Measurements from ENCODE around the gene KREMEN2. TPM values are rescaled to one million over a fixed set of nuclear protein-coding genes. Genes with fewer than 3 reads are reported as not detected.

KREMEN2 gene
- total and polyA plus RNA-seq, 2 of the 13 experiments (the other 11 are each of a cell fraction or from before 2014, with no cell fraction given) = 0.48 to 1.2 TPM

DNA sequence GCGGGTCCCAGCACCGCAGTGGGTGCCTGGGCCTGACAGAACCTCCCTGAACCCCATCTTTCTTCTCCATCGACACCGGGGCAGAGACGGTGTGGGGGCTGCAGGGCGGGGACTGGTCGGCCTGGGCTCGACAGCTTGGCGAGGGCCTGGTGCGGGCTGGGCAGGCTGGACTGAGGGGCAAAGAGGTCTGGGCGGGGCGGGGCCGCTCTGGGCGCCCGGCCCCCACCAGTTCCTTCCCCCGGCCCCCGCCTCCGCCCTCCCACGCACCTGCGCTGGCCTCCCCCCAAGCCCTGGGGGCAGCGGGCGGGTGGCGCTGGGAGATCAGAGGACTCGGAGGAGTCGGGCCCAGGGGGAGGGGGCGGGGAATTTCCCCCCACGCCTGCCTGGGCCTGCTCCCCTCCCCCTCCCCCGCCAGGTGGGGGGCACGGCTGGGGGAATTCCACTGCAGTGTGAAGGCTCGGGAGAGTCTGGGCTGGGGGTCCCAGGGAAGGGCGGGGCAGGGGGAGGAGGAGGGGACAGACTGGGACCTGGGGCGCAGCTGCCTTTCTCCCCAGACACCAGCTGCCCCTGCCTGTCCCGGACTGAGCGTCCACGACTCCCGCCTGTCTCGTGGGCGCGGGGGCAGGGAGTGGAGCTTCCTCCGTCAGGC is 877 bp upstream of the KREMEN2 start (continued):
- no peak for TF ChIP-seq MAFF (IDR thresholded peaks at IDR 0.05; ENCODE audit: low read depth, low read length)
- no peak for TF ChIP-seq PHF21A (CRISPR knock-in tag; IDR thresholded peaks at IDR 0.05)
- TF ChIP-seq ZNF761 (CRISPR knock-in tag; conservative IDR thresholded peaks at IDR 0.05) = 0 out of 2 replicates have a peak, but pooled peaks have one; percentile 50
- TF ChIP-seq HOXA5 (CRISPR knock-in tag; IDR thresholded peaks at IDR 0.05) = no peak
- TF ChIP-seq RFXANK (CRISPR knock-in tag; IDR thresholded peaks at IDR 0.05) = no peak
- TF ChIP-seq TP53 (CRISPR knock-in tag; conservative IDR thresholded peaks at IDR 0.05) = no peak
- no peak for TF ChIP-seq ZNF235 (CRISPR knock-in tag; IDR thresholded peaks at IDR 0.05; ENCODE audit: borderline replicate concordance)
- TF ChIP-seq, protein P1, sequence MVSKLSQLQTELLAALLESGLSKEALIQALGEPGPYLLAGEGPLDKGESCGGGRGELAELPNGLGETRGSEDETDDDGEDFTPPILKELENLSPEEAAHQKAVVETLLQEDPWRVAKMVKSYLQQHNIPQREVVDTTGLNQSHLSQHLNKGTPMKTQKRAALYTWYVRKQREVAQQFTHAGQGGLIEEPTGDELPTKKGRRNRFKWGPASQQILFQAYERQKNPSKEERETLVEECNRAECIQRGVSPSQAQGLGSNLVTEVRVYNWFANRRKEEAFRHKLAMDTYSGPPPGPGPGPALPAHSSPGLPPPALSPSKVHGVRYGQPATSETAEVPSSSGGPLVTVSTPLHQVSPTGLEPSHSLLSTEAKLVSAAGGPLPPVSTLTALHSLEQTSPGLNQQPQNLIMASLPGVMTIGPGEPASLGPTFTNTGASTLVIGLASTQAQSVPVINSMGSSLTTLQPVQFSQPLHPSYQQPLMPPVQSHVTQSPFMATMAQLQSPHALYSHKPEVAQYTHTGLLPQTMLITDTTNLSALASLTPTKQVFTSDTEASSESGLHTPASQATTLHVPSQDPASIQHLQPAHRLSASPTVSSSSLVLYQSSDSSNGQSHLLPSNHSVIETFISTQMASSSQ (IDR thresholded peaks at IDR 0.05; ENCODE audit: low read depth) = no peak
- TF ChIP-seq, protein P1 (CRISPR knock-in tag; IDR thresholded peaks at IDR 0.05; ENCODE audit: borderline replicate concordance) = 0 out of 2 replicates have a peak, but pooled peaks have one; percentile 28
- TF ChIP-seq ZBTB2 (CRISPR knock-in tag; IDR thresholded peaks at IDR 0.05; ENCODE audit: low read depth) = no peak
- TF ChIP-seq NFATC3 (CRISPR knock-in tag; IDR thresholded peaks at IDR 0.05) = no peak
- TF ChIP-seq KDM6A (CRISPR knock-in tag; IDR thresholded peaks at IDR 0.05; ENCODE audit: low read depth) = no peak
- no peak for TF ChIP-seq ZFP62 (CRISPR knock-in tag; IDR thresholded peaks at IDR 0.05)
- TF ChIP-seq GTF3A (CRISPR knock-in tag; conservative IDR thresholded peaks at IDR 0.05) = 0 out of 2 replicates have a peak, but pooled peaks have one; percentile 19
- 0 out of 2 replicates have a peak, but pooled peaks have one; percentile 22 for TF ChIP-seq RBFOX2 (IDR thresholded peaks at IDR 0.05; ENCODE audit: low read depth, low read length)
- no peak for TF ChIP-seq NR2F2 (IDR thresholded peaks at IDR 0.05; ENCODE audit: borderline replicate concordance, low read depth)

Data from HepG2 (cell line).